Activated naive CD4-positive, alpha-beta T cell treated with anti-CD3 and anti-CD28 coated beads, Interleukin-2, amount 10 ng/mL, durations not matched to agents 7 days and 5 days (primary cell): Measurements from ENCODE around the gene OR2C3.
"Not testable (repeated sequence)": the region's sequence is repeated elsewhere in the genome, so short reads cannot be mapped to it uniquely, and the experiment has no call there.

Source experiments
- CTCF ChIA-PET: fragments of 350-600 bp; sonication (Branson Sonifier 250); formaldehyde crosslinking; loops from one replicate; lab custom pipeline; 2021; ENCODE audit warnings: antibody characterized with exemption; lab: Charles Lee
- DNase-seq: peaks from one replicate; pipeline ENCODE4 v3.0.0-alpha.2; 2020
- H3K27ac Mint-ChIP-seq: one replicate; pipeline ENCODE4 v1.8.0; 2021; ENCODE audit warnings: mild to moderate bottlenecking, moderate library complexity, mixed read lengths
- H3K27me3 Mint-ChIP-seq: one replicate; pipeline ENCODE4 v1.8.0; 2021; ENCODE audit warnings: mild to moderate bottlenecking, mixed read lengths
- H3K36me3 Mint-ChIP-seq: one replicate; pipeline ENCODE4 v1.8.0; 2021; ENCODE audit warnings: mixed read lengths
- H3K4me1 Mint-ChIP-seq: one replicate; pipeline ENCODE4 v1.8.0; 2021; ENCODE audit warnings: mixed read lengths
- H3K4me3 Mint-ChIP-seq: one replicate; pipeline ENCODE4 v1.8.0; 2021; ENCODE audit warnings: mild to moderate bottlenecking, moderate library complexity, mixed read lengths
- H3K9me3 Mint-ChIP-seq: one replicate; pipeline ENCODE4 v1.8.0; 2021; ENCODE audit warnings: mixed read lengths

Gene OR2C3

DNA sequence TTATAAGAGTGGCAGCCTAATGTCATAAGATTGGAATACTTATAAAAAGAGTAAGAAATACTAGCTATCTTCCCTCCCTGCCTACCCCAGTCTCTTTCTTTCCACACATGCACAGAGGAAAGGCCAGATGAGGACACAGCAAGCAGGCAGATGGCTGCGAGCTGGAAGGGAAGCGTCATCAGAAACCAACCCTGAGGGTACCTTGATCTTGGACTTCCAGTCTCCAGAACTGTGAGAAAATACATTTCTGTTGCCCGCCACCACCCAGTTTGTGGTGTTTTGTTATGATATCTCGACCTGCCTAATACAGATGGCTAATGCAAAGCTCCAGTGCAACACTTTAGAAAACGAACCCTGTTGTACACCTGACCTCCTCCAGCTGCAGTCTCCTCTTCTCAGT, 2.3 kb upstream of the OR2C3 start:
- Mint-ChIP-seq H3K9me3 (no peaks in the 10 kb centered on the region), H3K27ac (no peak overlapping the region), H3K4me3 (no peak overlapping the region), H3K36me3 (no peaks in the 10 kb centered on the region), H3K4me1 (peaks cover 2% of the 10 kb centered on the region), H3K27me3 (no peaks in the 10 kb centered on the region)
- CTCF ChIA-PET, result no interaction called here
- DNase-seq, result no peak

DNA sequence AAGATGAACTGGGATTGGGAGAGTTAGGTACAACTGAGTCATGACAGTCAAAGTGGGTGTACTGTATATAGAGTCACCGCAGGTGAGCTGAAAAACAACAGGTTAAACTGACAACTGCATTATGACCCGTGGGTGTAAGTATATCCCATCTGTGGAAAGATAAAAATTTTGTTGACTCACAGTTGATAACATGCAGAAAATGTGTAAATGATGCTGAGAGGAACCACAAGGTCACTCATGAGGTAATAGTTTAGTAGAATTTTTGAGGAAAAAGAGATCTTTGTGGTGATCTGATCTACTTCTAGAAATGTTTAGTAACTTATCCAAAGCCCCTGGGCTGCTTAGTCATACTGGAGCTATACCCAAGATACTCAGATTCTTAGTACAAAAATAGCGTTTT, 838 bp downstream of the OR2C3 start:
- H3K4me1 Mint-ChIP-seq, result peaks cover under 1% of the 10 kb centered on the region
- H3K27me3 Mint-ChIP-seq, result no peaks in the 10 kb centered on the region
- H3K9me3 Mint-ChIP-seq, result peaks cover 2% of the 10 kb centered on the region
- no peaks in the 10 kb centered on the region for H3K36me3 Mint-ChIP-seq
- no peak overlapping the region for H3K27ac Mint-ChIP-seq
- H3K4me3 Mint-ChIP-seq, result no peak overlapping the region
- DNase-seq, result no peak
- CTCF ChIA-PET, result no interaction called here

DNA sequence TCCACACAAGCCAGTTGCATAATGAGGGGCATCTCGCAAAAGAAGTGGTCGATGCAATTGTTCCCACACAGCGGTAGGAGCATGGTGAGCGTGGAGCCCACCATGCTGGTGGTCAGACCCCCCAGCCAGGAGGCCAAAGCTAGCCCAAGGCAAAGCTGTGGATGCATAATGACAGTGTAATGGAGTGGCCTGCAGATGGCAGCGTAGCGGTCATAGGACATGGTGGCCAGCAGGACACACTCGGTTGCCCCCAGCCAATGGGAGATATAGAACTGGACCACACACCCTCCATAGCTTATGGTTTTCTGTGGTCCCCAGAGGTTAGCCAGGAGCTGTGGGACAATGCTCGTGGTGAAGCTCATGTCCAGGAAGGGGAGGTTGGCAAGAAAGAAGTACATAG, 4.3 kb downstream of the OR2C3 start:
- Mint-ChIP-seq H3K4me1 (no peaks in the 10 kb centered on the region), H3K27ac (no peak overlapping the region), H3K9me3 (peaks cover 5% of the 10 kb centered on the region), H3K4me3 (no peak overlapping the region), H3K36me3 (no peaks in the 10 kb centered on the region), H3K27me3 (peaks cover 2% of the 10 kb centered on the region)
- CTCF ChIA-PET, result no interaction called here
- no peak for DNase-seq

- peaks cover 5% of the 10 kb centered on the region for H3K9me3 Mint-ChIP-seq
- H3K4me1 Mint-ChIP-seq, result no peaks in the 10 kb centered on the region
- H3K27ac Mint-ChIP-seq, result no peak overlapping the region
- H3K4me3 Mint-ChIP-seq, result no peak overlapping the region
- CTCF ChIA-PET, result no interaction called here
- H3K36me3 Mint-ChIP-seq, result no peaks in the 10 kb centered on the region
- H3K27me3 Mint-ChIP-seq, result peaks cover 9% of the 10 kb centered on the region
- DNase-seq, result no peak
Observed at GRCh38 chr1:247530785-247531184, 5.5 kb downstream of the OR2C3 start.

- CTCF ChIA-PET, result no interaction called here
- Mint-ChIP-seq H3K36me3 (no peaks in the 10 kb centered on the region), H3K9me3 (peaks cover 5% of the 10 kb centered on the region), H3K27me3 (peaks cover 9% of the 10 kb centered on the region), H3K27ac (no peak overlapping the region), H3K4me1 (no peaks in the 10 kb centered on the region), H3K4me3 (no peak overlapping the region)
- no peak for DNase-seq
Observed at GRCh38 chr1:247529771-247530355, 6.4 kb downstream of the OR2C3 start.

- peaks cover 5% of the 10 kb centered on the region for H3K9me3 Mint-ChIP-seq
- H3K4me3 Mint-ChIP-seq, result no peak overlapping the region
- peaks cover 9% of the 10 kb centered on the region for H3K27me3 Mint-ChIP-seq
- H3K36me3 Mint-ChIP-seq, result no peaks in the 10 kb centered on the region
- DNase-seq, result no peak
- H3K4me1 Mint-ChIP-seq, result no peaks in the 10 kb centered on the region
- H3K27ac Mint-ChIP-seq, result no peak overlapping the region
- CTCF ChIA-PET, result no interaction called here
Observed at GRCh38 chr1:247528812-247529474, 7.3 kb downstream of the OR2C3 start.

DNA sequence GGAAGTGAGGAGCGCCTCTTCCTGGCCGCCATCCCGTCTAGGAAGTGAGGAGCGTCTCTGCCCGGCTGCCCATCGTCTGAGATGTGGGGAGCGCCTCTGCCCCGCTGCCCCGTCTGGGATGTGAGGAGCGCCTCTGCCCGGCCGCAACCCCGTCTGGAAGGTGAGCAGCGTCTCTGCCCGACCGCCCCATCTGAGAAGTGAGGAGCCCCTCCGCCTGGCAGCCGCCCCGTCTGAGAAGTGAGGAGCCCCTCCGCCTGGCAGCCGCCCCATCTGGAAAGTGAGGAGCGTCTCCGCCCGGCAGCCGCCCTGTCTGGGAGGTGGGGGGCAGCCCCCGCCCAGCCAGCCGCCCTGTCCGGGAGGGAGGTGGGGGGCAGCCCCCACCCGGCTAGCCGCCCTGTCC, 14.4 kb downstream of the OR2C3 start:
- H3K4me1 Mint-ChIP-seq, CTCF ChIA-PET, H3K4me3 Mint-ChIP-seq, H3K36me3 Mint-ChIP-seq, H3K27ac Mint-ChIP-seq, H3K9me3 Mint-ChIP-seq, DNase-seq: not testable (repeated sequence)
- peaks cover 15% of the 10 kb centered on the region for H3K27me3 Mint-ChIP-seq

GRCh38 chr1:247518613-247518891, 17.7 kb downstream of the OR2C3 start:
- Mint-ChIP-seq H3K27me3 (peaks cover 9% of the 10 kb centered on the region), H3K27ac (no peak overlapping the region), H3K4me3 (no peak overlapping the region), H3K4me1 (peaks cover 2% of the 10 kb centered on the region), H3K36me3 (no peaks in the 10 kb centered on the region), H3K9me3 (peaks cover 3% of the 10 kb centered on the region)
- CTCF ChIA-PET, result no interaction called here
- no peak for DNase-seq

GRCh38 chr1:247517795-247518612, 18.2 kb downstream of the OR2C3 start:
- peak overlapping the region; percentile 31 for H3K4me3 Mint-ChIP-seq
- peaks cover 9% of the 10 kb centered on the region for H3K27me3 Mint-ChIP-seq

GRCh38 chr1:247506831-247507230, 29.4 kb downstream of the OR2C3 start:
- H3K27ac Mint-ChIP-seq, result no peak overlapping the region
- H3K27me3 Mint-ChIP-seq, result no peaks in the 10 kb centered on the region
- CTCF ChIA-PET, result no interaction called here
- H3K36me3 Mint-ChIP-seq, result no peaks in the 10 kb centered on the region
- H3K4me3 Mint-ChIP-seq, result no peak overlapping the region
- no peaks in the 10 kb centered on the region for H3K9me3 Mint-ChIP-seq
- DNase-seq, result no peak
- no peaks in the 10 kb centered on the region for H3K4me1 Mint-ChIP-seq

More at GRCh38 chr1:247517795-247518612, 18.2 kb downstream of the OR2C3 start:
- Mint-ChIP-seq H3K27ac (no peak overlapping the region), H3K9me3 (peaks cover 3% of the 10 kb centered on the region), H3K4me1 (peaks cover 2% of the 10 kb centered on the region), H3K36me3 (no peaks in the 10 kb centered on the region)
- no peak for DNase-seq
- CTCF ChIA-PET, result no interaction called here

GRCh38 chr1:247500865-247501264, 35.4 kb downstream of the OR2C3 start:
- CTCF ChIA-PET, result no interaction called here

DNA sequence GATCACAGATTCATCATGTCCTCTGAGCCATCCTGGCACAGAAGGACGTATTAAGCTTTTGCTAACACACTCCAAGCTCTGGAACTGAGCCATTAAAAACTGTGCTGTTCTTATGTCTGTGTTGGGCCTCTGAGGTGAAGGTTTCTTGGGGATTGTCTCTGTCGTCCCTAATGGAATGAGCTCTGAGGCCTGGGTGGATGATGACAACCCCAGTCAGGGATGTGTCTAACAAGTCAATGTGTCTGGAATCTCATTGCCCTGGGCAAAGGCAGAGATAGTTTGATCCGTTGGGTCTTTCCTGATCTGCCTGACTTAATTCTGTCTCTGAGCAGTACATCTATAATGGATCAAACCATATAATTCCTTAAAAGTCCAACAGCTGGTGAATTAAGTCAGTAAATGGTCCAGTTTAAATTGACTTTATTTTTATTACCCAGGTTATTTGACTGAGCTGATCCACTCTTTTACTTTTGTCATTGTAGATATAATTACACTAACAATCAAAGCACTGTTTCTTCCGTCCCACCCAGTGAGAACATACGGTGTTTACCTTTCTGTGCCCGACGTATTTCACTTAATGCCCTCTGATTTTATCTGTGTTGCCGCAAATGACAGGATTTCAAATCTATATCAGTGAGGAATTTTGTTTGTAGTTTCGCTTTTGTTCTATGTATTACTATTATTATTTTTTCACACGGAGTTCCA, 39.5 kb downstream of the OR2C3 start:
- H3K36me3 Mint-ChIP-seq, result no peaks in the 10 kb centered on the region
- H3K27me3 Mint-ChIP-seq, result peaks cover 11% of the 10 kb centered on the region
- no peak overlapping the region for H3K4me3 Mint-ChIP-seq
- CTCF ChIA-PET, result no interaction called here
- no peak for DNase-seq
- no peaks in the 10 kb centered on the region for H3K9me3 Mint-ChIP-seq
- no peak overlapping the region for H3K27ac Mint-ChIP-seq
- H3K4me1 Mint-ChIP-seq, result no peaks in the 10 kb centered on the region

More at GRCh38 chr1:247500865-247501264, 35.4 kb downstream of the OR2C3 start:
- H3K36me3 Mint-ChIP-seq, result no peaks in the 10 kb centered on the region
- no peaks in the 10 kb centered on the region for H3K9me3 Mint-ChIP-seq
- DNase-seq, result no peak
- no peaks in the 10 kb centered on the region for H3K4me1 Mint-ChIP-seq
- no peak overlapping the region for H3K27ac Mint-ChIP-seq
- H3K4me3 Mint-ChIP-seq, result no peak overlapping the region
- no peaks in the 10 kb centered on the region for H3K27me3 Mint-ChIP-seq

- DNase-seq, result no peak
- Mint-ChIP-seq H3K9me3 (no peaks in the 10 kb centered on the region), H3K27ac (no peak overlapping the region), H3K4me1 (no peaks in the 10 kb centered on the region), H3K36me3 (no peaks in the 10 kb centered on the region), H3K27me3 (peaks cover 18% of the 10 kb centered on the region), H3K4me3 (no peak overlapping the region)
- CTCF ChIA-PET, result no interaction called here
Observed at GRCh38 chr1:247494767-247495166, 41.5 kb downstream of the OR2C3 start.

- Mint-ChIP-seq H3K36me3 (no peaks in the 10 kb centered on the region), H3K27me3 (peaks cover 18% of the 10 kb centered on the region), H3K4me1 (no peaks in the 10 kb centered on the region), H3K4me3 (no peak overlapping the region), H3K27ac (no peak overlapping the region), H3K9me3 (no peaks in the 10 kb centered on the region)
- DNase-seq, result no peak
- CTCF ChIA-PET, result interaction anchor here (0.9 kb wide), 1 partner anchor 9 kb away, joined by 3 read pairs; no protein-coding TSS in a partner anchor
Observed at GRCh38 chr1:247493106-247493505, 43.1 kb downstream of the OR2C3 start.
